Measurements from ENCODE around the gene BRF1. TPM values are rescaled to one million over a fixed set of nuclear protein-coding genes. Genes with fewer than 3 reads are reported as not detected.

BRF1 gene
- total RNA-seq, 2 experiments from 2014 or later = 23.7 to 26.4 TPM

GRCh38 chr14:105187116-105187515 lies 113.7 kb downstream of the BRF1 start:
- DNase-seq (ENCODE audit: low spot score) = no peak
- Histone ChIP-seq H4K20me1 (ENCODE audit: insufficient read depth, low read length) (no peaks in the 10 kb centered on the region), H2AFZ (ENCODE audit: low read length) (no peak overlapping the region), H3K79me2 (ENCODE audit: insufficient read depth, low read depth, low read length) (no peaks in the 10 kb centered on the region), H3K9me3 (ENCODE audit: low read length) (no peaks in the 10 kb centered on the region), H3K4me3 (ENCODE audit: low read depth, low read length, poor library complexity, severe bottlenecking) (no peak overlapping the region), H3K27ac (ENCODE audit: low read depth, low read length, poor library complexity, severe bottlenecking) (no peak overlapping the region), H3K9me2 (ENCODE audit: insufficient read depth, low read length) (no peaks in the 10 kb centered on the region), H3K4me2 (ENCODE audit: low read length) (no peak overlapping the region), H3K4me1 (ENCODE audit: insufficient read depth, low read length, poor library complexity, severe bottlenecking) (no peaks in the 10 kb centered on the region), H3K36me3 (ENCODE audit: insufficient read depth, low read length) (no peaks in the 10 kb centered on the region)
- intact Hi-C loops (cut with micrococcal nuclease; ENCODE audit: unreplicated experiment) = no loop called here
- POLR2A ChIA-PET = no interaction called here
- no peak for TF ChIP-seq CTCF (conservative IDR thresholded peaks at IDR 0.05; ENCODE audit: low read length)
- no peak for TF ChIP-seq EZH2phosphoT487 (IDR thresholded peaks at IDR 0.05; ENCODE audit: borderline replicate concordance, low read depth, low read length)
- CTCF ChIA-PET (ENCODE audit: unreplicated experiment) = no interaction called here
- BruUV-seq (replicated peaks) = no TSS peak

- H3K4me2 ChIP-seq (ENCODE audit: low read length) = no peak overlapping the region
- CTCF ChIA-PET (ENCODE audit: unreplicated experiment) = no interaction called here
- intact Hi-C loops (cut with micrococcal nuclease; ENCODE audit: unreplicated experiment) = no loop called here
These were observed 114.8 kb downstream of the BRF1 start for GRCh38 chr14:105185973-105186372.

GRCh38 chr14:105185001-105185400 lies 115.8 kb downstream of the BRF1 start:
- TF ChIP-seq CTCF (conservative IDR thresholded peaks at IDR 0.05; ENCODE audit: low read length) (no peak), EZH2phosphoT487 (IDR thresholded peaks at IDR 0.05; ENCODE audit: borderline replicate concordance, low read depth, low read length) (no peak)
- POLR2A ChIA-PET = interaction anchor here (0.6 kb wide), 1 partner anchor 17 kb away, joined by 3 read pairs; no protein-coding TSS in a partner anchor
- CTCF ChIA-PET (ENCODE audit: unreplicated experiment) = no interaction called here

More at GRCh38 chr14:105185973-105186372, 114.8 kb downstream of the BRF1 start:
- Histone ChIP-seq H3K9me3 (ENCODE audit: low read length) (no peaks in the 10 kb centered on the region), H3K27ac (ENCODE audit: low read depth, low read length, poor library complexity, severe bottlenecking) (no peak overlapping the region), H3K9me2 (ENCODE audit: insufficient read depth, low read length) (no peaks in the 10 kb centered on the region), H3K79me2 (ENCODE audit: insufficient read depth, low read depth, low read length) (no peaks in the 10 kb centered on the region), H3K36me3 (ENCODE audit: insufficient read depth, low read length) (no peaks in the 10 kb centered on the region), H2AFZ (ENCODE audit: low read length) (no peak overlapping the region), H3K4me1 (ENCODE audit: insufficient read depth, low read length, poor library complexity, severe bottlenecking) (peaks cover 5% of the 10 kb centered on the region), H4K20me1 (ENCODE audit: insufficient read depth, low read length) (no peaks in the 10 kb centered on the region), H3K4me3 (ENCODE audit: low read depth, low read length, poor library complexity, severe bottlenecking) (no peak overlapping the region)
- BruUV-seq (replicated peaks) = no TSS peak
- TF ChIP-seq CTCF (conservative IDR thresholded peaks at IDR 0.05; ENCODE audit: low read length) (no peak), EZH2phosphoT487 (IDR thresholded peaks at IDR 0.05; ENCODE audit: borderline replicate concordance, low read depth, low read length) (no peak)
- no peak for DNase-seq (ENCODE audit: low spot score)
- POLR2A ChIA-PET = no interaction called here

More at GRCh38 chr14:105185001-105185400, 115.8 kb downstream of the BRF1 start:
- Histone ChIP-seq H3K4me2 (ENCODE audit: low read length) (no peak overlapping the region), H3K79me2 (ENCODE audit: insufficient read depth, low read depth, low read length) (no peaks in the 10 kb centered on the region), H4K20me1 (ENCODE audit: insufficient read depth, low read length) (no peaks in the 10 kb centered on the region), H3K4me1 (ENCODE audit: insufficient read depth, low read length, poor library complexity, severe bottlenecking) (peaks cover 12% of the 10 kb centered on the region), H3K27ac (ENCODE audit: low read depth, low read length, poor library complexity, severe bottlenecking) (no peak overlapping the region), H3K9me3 (ENCODE audit: low read length) (no peaks in the 10 kb centered on the region), H2AFZ (ENCODE audit: low read length) (no peak overlapping the region), H3K4me3 (ENCODE audit: low read depth, low read length, poor library complexity, severe bottlenecking) (no peak overlapping the region), H3K9me2 (ENCODE audit: insufficient read depth, low read length) (no peaks in the 10 kb centered on the region), H3K36me3 (ENCODE audit: insufficient read depth, low read length) (no peaks in the 10 kb centered on the region)
- intact Hi-C loops (cut with micrococcal nuclease; ENCODE audit: unreplicated experiment) = no loop called here
- BruUV-seq (replicated peaks) = no TSS peak
- DNase-seq (ENCODE audit: low spot score) = no peak

Measured in OCI-LY7 (cell line).